VCaP (cell line): ENCODE data around the gene CAMK2A.

Experiments used
- H3K27ac ChIP-seq: fragments of 450-650 bp; 2 replicates; pipeline ENCODE4 v1.5.1; 2017
- CTCF ChIP-seq: fragments of 450-650 bp; conservative IDR thresholded peaks from 2 replicates; pipeline ENCODE4 v1.5.1; 2017; ENCODE audit warnings: mild to moderate bottlenecking, moderate library complexity

The CAMK2A gene

DNA sequence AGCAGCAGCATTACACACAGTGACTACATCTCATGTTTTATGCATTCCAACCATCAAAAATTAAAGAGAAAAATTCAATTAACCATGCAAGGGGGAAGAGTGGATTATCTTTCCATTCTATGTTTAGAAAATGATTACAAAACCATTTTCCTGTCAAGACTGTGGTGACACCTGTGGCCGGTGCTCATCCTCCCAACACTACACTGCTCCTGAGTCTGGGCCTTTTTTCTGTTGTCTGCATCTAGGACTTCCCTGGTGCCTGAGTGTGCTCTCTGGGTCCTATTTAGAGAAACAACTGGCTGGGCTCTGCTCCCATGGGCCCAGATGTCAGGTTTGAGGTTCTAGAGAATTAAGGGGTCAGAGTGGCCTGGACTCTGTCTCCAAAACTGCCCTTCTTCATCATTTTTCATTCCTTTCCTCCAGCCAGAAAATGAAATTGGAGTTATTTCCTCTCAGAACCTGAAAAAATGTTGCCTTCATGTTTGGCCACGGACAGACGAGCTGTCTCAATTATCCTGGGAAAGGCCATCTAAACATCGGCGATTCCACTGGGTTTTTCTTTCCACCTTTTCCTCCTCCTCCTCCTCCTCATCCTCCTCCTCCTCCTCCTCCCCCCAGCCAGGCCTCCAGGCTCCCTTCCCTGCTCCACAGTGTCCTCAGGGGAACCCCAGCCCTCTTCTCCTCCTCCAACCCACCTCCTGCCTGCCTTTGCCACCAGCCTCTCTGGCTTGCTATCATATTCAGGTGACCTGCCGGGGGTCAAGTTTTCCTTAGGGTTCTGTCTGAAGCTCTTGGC, 24.5 kb upstream of the CAMK2A start:
- no peak for TF ChIP-seq CTCF
- H3K27ac ChIP-seq, result no peak overlapping the region

DNA sequence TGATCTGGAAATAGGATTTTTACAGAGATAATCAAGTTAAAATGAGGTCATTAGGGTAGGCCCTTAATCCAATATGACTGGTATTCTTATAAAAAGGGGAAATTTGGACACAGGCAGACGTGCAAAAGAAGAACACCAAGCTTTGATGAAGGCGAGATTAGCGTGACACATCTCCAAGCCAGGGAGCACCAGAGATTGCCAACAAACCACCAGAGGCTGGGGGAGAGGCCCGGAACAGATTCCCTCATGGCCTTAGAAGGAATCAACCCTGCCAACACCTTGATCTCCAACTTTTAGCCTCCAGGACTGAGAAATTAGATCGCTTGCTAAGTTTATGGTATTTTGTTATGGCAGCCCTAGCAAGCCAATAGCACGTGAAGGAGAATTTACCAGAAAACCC, 23.9 kb upstream of the CAMK2A start:
- no peak for TF ChIP-seq CTCF
- H3K27ac ChIP-seq, result no peak overlapping the region

GRCh38 chr5:150312518-150312917, 22.9 kb upstream of the CAMK2A start:
- no peak overlapping the region for H3K27ac ChIP-seq
- TF ChIP-seq CTCF, result no peak

GRCh38 chr5:150311015-150311692, 21.6 kb upstream of the CAMK2A start:
- no peak for TF ChIP-seq CTCF
- H3K27ac ChIP-seq, result peak overlapping the region; percentile 59

DNA sequence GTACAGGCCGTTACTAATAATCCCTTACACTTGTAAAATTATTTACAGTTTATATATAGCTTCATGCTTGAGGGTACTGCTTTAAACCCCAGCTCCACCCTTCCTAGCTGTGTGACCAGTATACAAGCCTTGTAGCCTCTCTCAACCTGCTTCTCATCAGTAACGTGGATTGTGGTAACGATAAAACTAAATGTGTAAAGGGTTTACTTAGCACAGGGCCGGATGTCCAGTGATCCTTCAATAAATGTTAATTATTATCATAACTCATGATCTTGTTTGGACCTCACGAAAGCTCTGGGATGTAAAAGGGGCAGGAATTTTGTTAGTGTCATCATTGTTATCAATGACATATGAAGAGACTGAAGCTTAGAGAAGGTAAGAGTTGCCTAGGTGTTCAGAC, 20.7 kb upstream of the CAMK2A start:
- peak overlapping the region; percentile 59 for H3K27ac ChIP-seq
- no peak for TF ChIP-seq CTCF

DNA sequence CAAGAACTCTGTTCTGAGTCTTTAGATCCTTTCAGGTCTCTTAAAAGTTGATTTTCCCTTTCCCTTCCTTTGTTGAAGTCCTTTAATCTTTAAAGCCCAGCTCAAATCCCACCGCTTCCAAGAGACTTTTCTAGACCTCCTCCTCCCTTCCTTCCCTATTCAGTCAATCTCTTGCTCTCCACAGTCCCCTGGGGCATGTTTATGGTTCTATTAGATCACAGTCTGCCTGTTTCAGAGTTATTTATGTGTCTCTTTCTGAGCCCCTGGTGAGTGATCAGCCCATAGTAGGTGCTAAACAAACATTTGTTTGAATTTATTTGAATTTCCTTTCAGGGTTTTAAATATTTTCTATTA, 20.3 kb upstream of the CAMK2A start:
- peak overlapping the region; percentile 59 for H3K27ac ChIP-seq
- no peak for TF ChIP-seq CTCF

DNA sequence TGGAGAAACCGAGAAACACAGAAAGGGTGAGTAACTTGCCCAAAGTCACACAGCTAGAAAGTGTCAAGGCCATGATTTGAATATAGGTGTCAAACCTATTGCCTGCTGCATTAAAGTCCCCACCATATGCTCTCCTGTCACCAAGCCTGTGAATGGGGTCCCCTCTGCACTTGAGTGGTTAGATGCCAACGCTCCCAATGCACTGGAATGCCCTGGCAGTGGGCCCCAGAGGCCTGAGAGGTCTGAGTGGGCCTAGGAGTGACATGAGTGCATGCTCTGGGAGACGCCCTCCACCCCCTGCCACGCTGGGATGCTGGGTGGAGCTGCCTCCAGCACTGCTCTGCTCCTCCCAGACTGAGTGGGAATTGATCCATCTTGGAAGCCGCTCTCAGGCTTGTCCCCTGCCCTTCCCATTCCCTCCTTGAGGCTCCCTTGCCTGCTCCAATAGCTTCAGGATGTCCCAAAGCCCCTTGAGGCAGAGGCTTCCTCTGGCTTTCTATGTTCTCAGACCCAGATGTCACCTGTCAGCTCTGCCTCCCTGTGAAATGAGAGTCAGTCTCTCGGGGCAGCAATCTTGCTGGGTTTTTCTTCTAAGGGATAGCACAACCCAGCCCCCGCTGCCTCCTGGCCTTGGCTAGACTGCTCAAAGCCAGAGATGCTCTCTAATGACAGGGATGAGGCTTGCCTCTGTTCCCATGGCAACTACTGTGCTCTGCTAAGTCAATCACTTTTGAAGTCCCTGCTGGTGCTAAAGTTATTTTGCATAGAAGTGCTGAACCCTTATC, 19.7 kb upstream of the CAMK2A start:
- no peak for TF ChIP-seq CTCF
- peak overlapping the region; percentile 59 for H3K27ac ChIP-seq
